GM12878 (cell line): ENCODE data around the gene POP7.

ENCODE experiments used
- BRCA1 ChIP-seq: IDR thresholded peaks from 2 replicates; pipeline ENCODE4 v1.6.1; 2011; ENCODE audit warnings: low read depth, low read length, improper control_type of control experiment
- CTCF ChIP-seq, 3 experiments: IDR thresholded peaks in 2 of 3; conservative IDR thresholded peaks in 1 of 3; 2 replicates each; pipeline ENCODE4 v1.5.1; 2011; ENCODE audit warnings: low read depth in 3 of 3, low read length in 3 of 3, mild to moderate bottlenecking in 3 of 3, control low read depth in 2 of 3, moderate library complexity in 2 of 3, inconsistent platforms in 1 of 3, mixed read lengths in 1 of 3; ENCODE audit not compliant: control insufficient read depth in 2 of 3, insufficient read depth in 1 of 3; ENCODE audit errors: extremely low read depth in 1 of 3
- NFYB ChIP-seq: IDR thresholded peaks from 2 replicates; pipeline ENCODE4 v1.6.1; 2011; ENCODE audit warnings: low read depth, mild to moderate bottlenecking, low read length, improper control_type of control experiment, moderate library complexity; ENCODE audit not compliant: insufficient read depth
- PBX3 ChIP-seq: IDR thresholded peaks from 2 replicates; pipeline ENCODE4 v1.6.1; 2011; ENCODE audit warnings: mild to moderate bottlenecking, low read depth, low read length, moderate library complexity; ENCODE audit not compliant: insufficient replicate concordance
- POLR2A ChIP-seq: IDR thresholded peaks from 2 replicates; pipeline ENCODE4 v1.6.1; 2011; ENCODE audit warnings: low read depth, mild to moderate bottlenecking, low read length
- POLR2AphosphoS5 ChIP-seq: IDR thresholded peaks from 2 replicates; pipeline ENCODE4 v1.6.1; 2011; ENCODE audit warnings: mild to moderate bottlenecking, low read length, inconsistent platforms
- RAD21 ChIP-seq: IDR thresholded peaks from 2 replicates; pipeline ENCODE4 v1.6.1; 2011; ENCODE audit warnings: mild to moderate bottlenecking, low read depth, low read length, moderate library complexity; ENCODE audit not compliant: insufficient read depth
- SIX5 ChIP-seq: IDR thresholded peaks from 2 replicates; pipeline ENCODE4 v1.6.1; 2011; ENCODE audit warnings: mild to moderate bottlenecking, low read depth, low read length, moderate library complexity; ENCODE audit not compliant: severe bottlenecking
- SP1 ChIP-seq: IDR thresholded peaks from one replicate; pipeline ENCODE4 v1.6.1; 2011; ENCODE audit warnings: low read depth, low read length
- TAF1 ChIP-seq: IDR thresholded peaks from 2 replicates; pipeline ENCODE4 v1.6.1; 2011; ENCODE audit warnings: mild to moderate bottlenecking, low read depth, low read length, borderline replicate concordance
- TBL1XR1 ChIP-seq: IDR thresholded peaks from 2 replicates; pipeline ENCODE4 v1.6.1; 2012; ENCODE audit warnings: low read depth, low read length, improper control_type of control experiment

GRCh38 chr7:100753750-100754149 is 47.8 kb downstream of the POP7 start:
- TF ChIP-seq SP1 (no peak), POLR2AphosphoS5 (no peak), RAD21 (no peak), CTCF (IDR thresholded peaks at IDR 0.05 in 2 of 3, conservative IDR thresholded peaks at IDR 0.05 in 1 of 3; ENCODE audit: control insufficient read depth in 2 of 3, extremely low read depth in 1 of 3, insufficient read depth in 1 of 3, low read depth in 3 of 3, low read length in 3 of 3) (no peak), POLR2A (no peak), TAF1 (no peak), NFYB (no peak), BRCA1 (no peak), TBL1XR1 (no peak), PBX3 (no peak), SIX5 (no peak)
